ENCODE data around the gene MGAT1. TPM values are rescaled to one million over a fixed set of nuclear protein-coding genes. Genes with fewer than 3 reads are reported as not detected.

Gene MGAT1
- total RNA-seq, 2 donors from 2014 or later = 96.2 to 98.8 TPM

DNA sequence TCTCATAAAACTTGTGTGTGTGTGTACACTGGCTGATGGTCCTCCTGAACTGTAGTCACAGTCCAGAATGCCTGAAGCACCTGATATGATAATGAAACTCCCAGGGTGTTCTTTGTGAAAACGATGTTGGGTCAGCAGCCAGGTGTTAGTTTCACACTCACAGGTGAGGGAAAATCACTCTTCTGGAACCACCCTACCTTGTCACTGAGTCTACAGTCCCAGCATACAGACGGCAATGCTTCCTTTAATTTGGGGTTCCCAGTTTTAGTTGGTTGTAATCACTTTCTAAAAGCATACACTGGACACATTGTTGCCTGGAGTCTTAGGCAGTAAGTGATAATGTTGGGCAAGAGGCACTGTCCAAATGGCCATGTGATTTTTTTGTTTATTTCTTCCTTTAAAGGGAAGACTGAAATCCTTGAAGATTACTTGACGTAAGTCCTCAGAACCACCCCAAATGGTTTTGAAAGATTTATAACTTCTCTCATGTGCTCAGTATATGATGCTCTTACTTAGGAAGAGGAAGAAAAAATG lies 18.2 kb upstream of the MGAT1 start:
- peaks cover 67% of the 10 kb centered on the region for H3K4me1 ChIP-seq
- DNase-seq (peak; percentile 48 to 78 (median 74)), ATAC-seq (peak; percentile 75)
- H3K9me3 ChIP-seq = no peaks in the 10 kb centered on the region
- intact Hi-C loops (cut with DNase I) = no loop called here
- H3K27ac ChIP-seq = peak overlapping the region; percentile 78 to 91 (median 83)
- H3K4me3 ChIP-seq = no peak overlapping the region
- 24 to 34% methylated on average over 3 of the region's 3 CpGs for WGBS, 2 donors
- TF ChIP-seq, protein P1, sequence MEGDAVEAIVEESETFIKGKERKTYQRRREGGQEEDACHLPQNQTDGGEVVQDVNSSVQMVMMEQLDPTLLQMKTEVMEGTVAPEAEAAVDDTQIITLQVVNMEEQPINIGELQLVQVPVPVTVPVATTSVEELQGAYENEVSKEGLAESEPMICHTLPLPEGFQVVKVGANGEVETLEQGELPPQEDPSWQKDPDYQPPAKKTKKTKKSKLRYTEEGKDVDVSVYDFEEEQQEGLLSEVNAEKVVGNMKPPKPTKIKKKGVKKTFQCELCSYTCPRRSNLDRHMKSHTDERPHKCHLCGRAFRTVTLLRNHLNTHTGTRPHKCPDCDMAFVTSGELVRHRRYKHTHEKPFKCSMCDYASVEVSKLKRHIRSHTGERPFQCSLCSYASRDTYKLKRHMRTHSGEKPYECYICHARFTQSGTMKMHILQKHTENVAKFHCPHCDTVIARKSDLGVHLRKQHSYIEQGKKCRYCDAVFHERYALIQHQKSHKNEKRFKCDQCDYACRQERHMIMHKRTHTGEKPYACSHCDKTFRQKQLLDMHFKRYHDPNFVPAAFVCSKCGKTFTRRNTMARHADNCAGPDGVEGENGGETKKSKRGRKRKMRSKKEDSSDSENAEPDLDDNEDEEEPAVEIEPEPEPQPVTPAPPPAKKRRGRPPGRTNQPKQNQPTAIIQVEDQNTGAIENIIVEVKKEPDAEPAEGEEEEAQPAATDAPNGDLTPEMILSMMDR (IDR thresholded peaks at IDR 0.05) = no peak
- TF ChIP-seq POLR2A (IDR thresholded peaks at IDR 0.05) = peak in 1 of 3 donors; percentile 35
- H3K27me3 ChIP-seq = no peaks in the 10 kb centered on the region
- H3K36me3 ChIP-seq (replicated peaks in 1 of 2; ENCODE audit: insufficient read depth in 1 of 2, low read depth in 2 of 2) = no peaks in the 10 kb centered on the region

DNA sequence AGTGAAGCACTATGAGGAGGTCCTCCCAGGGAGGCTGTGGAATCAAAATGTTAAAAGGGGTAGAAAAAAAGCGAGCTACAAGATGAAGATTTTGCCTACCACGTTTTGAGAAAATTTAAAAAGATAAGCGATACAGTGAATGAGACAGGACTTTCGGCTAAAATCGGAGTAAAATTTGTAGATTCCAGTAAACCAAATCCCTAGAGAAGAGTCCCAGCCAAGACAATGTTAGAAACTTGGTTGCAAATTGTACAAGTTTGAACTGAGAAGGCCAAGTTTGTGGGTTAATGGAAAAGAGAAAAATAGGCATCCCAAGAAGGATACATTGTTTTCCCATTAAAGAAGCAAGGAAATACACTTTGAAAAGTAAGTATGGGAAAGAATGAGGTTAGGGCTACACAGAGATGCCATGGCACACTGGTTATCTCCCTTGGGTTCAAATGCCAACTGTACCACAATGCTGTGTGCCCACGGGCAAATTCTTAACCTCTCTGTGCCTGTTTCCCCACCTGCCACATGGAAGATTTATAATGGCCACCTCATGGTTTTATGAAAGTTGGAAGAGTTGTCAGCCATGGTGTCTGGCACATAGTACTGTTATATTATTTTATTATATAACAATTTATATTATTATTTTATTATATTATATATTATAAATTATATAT lies 16.2 kb upstream of the MGAT1 start:
- Histone ChIP-seq H3K4me1 (peaks cover 48% of the 10 kb centered on the region), H3K36me3 (replicated peaks in 1 of 2; ENCODE audit: insufficient read depth in 1 of 2, low read depth in 2 of 2) (no peaks in the 10 kb centered on the region), H3K27ac (peak overlapping the region; percentile 38 to 76 (median 62)), H3K27me3 (no peaks in the 10 kb centered on the region), H3K4me3 (no peak overlapping the region), H3K9me3 (no peaks in the 10 kb centered on the region)
- no peak for DNase-seq
- WGBS, 2 donors = 68 to 74% methylated on average over 6 of the region's 6 CpGs
- TF ChIP-seq POLR2A (IDR thresholded peaks at IDR 0.05) = no peak
- TF ChIP-seq, protein P1 (IDR thresholded peaks at IDR 0.05) = no peak
- intact Hi-C loops (cut with DNase I) = no loop called here
- no peak for ATAC-seq

DNA sequence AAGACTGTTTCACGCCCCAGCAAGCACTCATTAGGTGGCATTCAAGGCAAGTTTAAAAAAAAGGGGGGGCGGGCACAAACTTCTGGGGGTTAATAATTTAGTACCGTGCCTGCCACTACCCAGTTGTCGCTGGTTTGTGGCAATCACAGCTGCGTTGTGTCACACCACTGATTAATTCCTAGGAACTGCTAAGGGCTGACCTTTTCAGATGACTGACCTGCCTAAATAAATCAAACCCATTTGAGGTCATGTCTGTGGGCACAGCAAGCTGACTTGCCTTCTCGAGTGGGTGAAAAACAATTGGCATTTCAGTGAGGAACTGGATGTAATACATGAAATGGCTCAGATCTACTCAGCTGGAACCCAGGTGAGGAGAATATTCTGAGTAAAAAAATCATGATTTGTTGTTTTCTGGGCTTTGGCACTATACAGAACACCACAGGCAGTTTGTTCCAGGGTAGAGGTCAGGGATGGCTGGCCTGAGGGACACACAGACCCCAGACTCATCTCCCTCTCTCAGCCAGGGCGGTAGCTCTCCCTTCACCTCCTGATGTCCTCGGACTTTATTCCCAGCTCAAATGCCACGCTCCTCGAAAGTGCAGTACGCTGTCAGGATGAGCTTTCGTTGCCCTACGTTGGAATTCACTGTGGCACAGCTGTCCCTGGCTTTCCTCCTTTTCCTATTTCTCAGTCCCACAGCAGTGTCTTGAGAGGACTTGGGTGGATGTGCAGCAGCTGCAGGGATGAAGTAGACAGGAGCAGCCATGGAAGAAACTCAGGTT lies 15.5 kb upstream of the MGAT1 start:
- DNase-seq (peak; percentile 44 to 70 (median 56)), ATAC-seq (peak; percentile 52)
- no peak overlapping the region for H3K4me3 ChIP-seq
- TF ChIP-seq, protein P1 (IDR thresholded peaks at IDR 0.05) = no peak
- TF ChIP-seq POLR2A (IDR thresholded peaks at IDR 0.05) = no peak
- H3K27me3 ChIP-seq = no peaks in the 10 kb centered on the region
- H3K4me1 ChIP-seq = peaks cover 41% of the 10 kb centered on the region
- WGBS, 2 donors = 26 to 35% methylated on average over 13 of the region's 13 CpGs
- no peaks in the 10 kb centered on the region for H3K36me3 ChIP-seq (replicated peaks in 1 of 2; ENCODE audit: insufficient read depth in 1 of 2, low read depth in 2 of 2)
- H3K9me3 ChIP-seq = no peaks in the 10 kb centered on the region
- peak overlapping the region; percentile 38 to 76 (median 62) for H3K27ac ChIP-seq
- intact Hi-C loops (cut with DNase I) = no loop called here

DNA sequence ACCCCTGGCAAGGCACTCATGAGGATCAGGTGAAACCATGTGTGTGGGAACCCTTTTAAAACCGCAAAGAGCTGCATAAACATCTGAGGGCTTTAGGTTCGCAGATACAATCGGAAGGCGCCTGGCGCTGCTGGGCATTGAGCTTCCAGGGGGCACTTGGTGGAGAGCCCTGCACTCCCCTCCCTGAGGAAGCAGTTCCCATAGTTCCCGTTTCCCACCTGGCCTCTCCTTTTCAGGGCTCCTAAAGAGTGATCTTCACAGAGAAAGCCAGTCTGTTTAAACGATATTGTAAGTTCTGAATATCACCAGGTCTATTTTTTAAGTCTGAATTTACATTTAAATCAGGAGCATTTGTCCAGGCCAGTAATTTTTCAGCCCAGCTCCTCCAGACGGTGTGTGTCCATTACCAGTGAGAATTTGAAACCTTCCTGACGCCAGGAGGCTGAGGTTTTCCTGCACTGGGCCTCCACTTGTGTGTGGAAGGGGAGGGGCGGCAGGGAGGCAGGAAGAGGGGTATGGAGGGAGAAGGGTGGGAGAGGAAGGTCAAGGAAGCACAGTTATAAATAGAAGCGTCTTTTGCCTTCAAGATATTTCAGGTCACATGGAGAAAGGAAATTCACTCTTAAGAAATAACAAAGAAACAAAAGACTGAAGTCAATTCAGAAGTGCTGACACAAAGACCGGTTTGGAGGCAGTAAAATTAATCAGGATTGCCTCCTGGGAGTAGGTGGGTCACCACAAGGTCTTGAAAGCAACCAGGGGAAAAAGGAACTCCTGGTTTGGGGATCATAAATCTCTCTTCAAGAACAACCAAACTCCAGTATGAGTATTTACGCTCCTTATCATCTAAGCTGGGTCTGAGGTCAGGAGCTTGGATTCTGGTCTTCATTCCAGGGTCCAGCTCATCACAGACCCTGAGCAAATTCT lies 14.3 kb upstream of the MGAT1 start:
- DNase-seq = no peak
- TF ChIP-seq, protein P1 (IDR thresholded peaks at IDR 0.05) = no peak
- TF ChIP-seq POLR2A (IDR thresholded peaks at IDR 0.05) = peak in 1 of 3 donors; percentile 15
- peaks cover 45% of the 10 kb centered on the region for H3K4me1 ChIP-seq
- H3K4me3 ChIP-seq = no peak overlapping the region
- H3K36me3 ChIP-seq (replicated peaks in 1 of 2; ENCODE audit: insufficient read depth in 1 of 2, low read depth in 2 of 2) = no peaks in the 10 kb centered on the region
- H3K27me3 ChIP-seq = no peaks in the 10 kb centered on the region
- 47 to 62% methylated on average over 13 of the region's 13 CpGs for WGBS, 2 donors
- H3K9me3 ChIP-seq = no peaks in the 10 kb centered on the region
- intact Hi-C loops (cut with DNase I) = no loop called here
- peak overlapping the region; percentile 23 to 76 (median 55) for H3K27ac ChIP-seq
- ATAC-seq = no peak
